ENCODE measurements around the gene GALNT15. TPM values are rescaled to one million over a fixed set of nuclear protein-coding genes. Genes with fewer than 3 reads are reported as not detected.

GALNT15 gene
- total and polyA plus RNA-seq, 2 donors (not counting 1 experiment from before 2014, with no cell fraction given) = not detected

- Histone ChIP-seq H2AFZ (ENCODE audit: insufficient read depth, low read depth, low read length, poor library complexity, severe bottlenecking) (no peak overlapping the region), H3K27me3 (replicated peaks in 1 of 4; ENCODE audit: control extremely low read depth in 1 of 4, control insufficient read depth in 3 of 4, insufficient read depth in 4 of 4, low read length in 3 of 4) (no peaks in the 10 kb centered on the region), H3K4me1 (ENCODE audit: control insufficient read depth in 2 of 2, insufficient read depth in 2 of 2, low read length in 2 of 2) (no peaks in the 10 kb centered on the region), H3K4me2 (replicated peaks; ENCODE audit: low read depth, low read length, poor library complexity, severe bottlenecking) (no peak overlapping the region), H3K9ac (ENCODE audit: low read length) (no peak overlapping the region), H3K9me3 (ENCODE audit: control extremely low read depth in 1 of 3, control insufficient read depth in 2 of 3, insufficient read depth in 1 of 3, low read length in 2 of 3) (no peaks in the 10 kb centered on the region), H3K27ac (ENCODE audit: low read length in 2 of 2) (no peak overlapping the region), H3K4me3 (ENCODE audit: control extremely low read depth in 1 of 5, extremely low read depth in 1 of 5, insufficient read depth in 1 of 5, low read depth in 2 of 5, low read length in 4 of 5) (no peak overlapping the region), H4K20me1 (ENCODE audit: control insufficient read depth, insufficient read depth, low read length, poor library complexity, severe bottlenecking) (no peaks in the 10 kb centered on the region), H3K79me2 (ENCODE audit: control insufficient read depth, insufficient read depth, low read length) (no peaks in the 10 kb centered on the region), H3K36me3 (replicated peaks in 1 of 2; ENCODE audit: control extremely low read depth in 1 of 2, control insufficient read depth in 1 of 2, extremely low read depth in 1 of 2, insufficient read depth in 2 of 2, low read length in 1 of 2) (no peaks in the 10 kb centered on the region)
- 74% methylated on average over 3 of the region's 4 CpGs for WGBS (ENCODE audit: insufficient coverage)
- no peaks in the 10 kb centered on the region for H3K4me1 Mint-ChIP-seq
- ChIA-PET CTCF (no interaction called here), POLR2A (no interaction called here)
- H3K4me3 Mint-ChIP-seq = no peak overlapping the region
- intact Hi-C loops (cut with micrococcal nuclease) = no loop called here
- TF ChIP-seq, protein P1, sequence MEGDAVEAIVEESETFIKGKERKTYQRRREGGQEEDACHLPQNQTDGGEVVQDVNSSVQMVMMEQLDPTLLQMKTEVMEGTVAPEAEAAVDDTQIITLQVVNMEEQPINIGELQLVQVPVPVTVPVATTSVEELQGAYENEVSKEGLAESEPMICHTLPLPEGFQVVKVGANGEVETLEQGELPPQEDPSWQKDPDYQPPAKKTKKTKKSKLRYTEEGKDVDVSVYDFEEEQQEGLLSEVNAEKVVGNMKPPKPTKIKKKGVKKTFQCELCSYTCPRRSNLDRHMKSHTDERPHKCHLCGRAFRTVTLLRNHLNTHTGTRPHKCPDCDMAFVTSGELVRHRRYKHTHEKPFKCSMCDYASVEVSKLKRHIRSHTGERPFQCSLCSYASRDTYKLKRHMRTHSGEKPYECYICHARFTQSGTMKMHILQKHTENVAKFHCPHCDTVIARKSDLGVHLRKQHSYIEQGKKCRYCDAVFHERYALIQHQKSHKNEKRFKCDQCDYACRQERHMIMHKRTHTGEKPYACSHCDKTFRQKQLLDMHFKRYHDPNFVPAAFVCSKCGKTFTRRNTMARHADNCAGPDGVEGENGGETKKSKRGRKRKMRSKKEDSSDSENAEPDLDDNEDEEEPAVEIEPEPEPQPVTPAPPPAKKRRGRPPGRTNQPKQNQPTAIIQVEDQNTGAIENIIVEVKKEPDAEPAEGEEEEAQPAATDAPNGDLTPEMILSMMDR (IDR thresholded peaks at IDR 0.05) = no peak
- no peak for TF ChIP-seq EZH2 (IDR thresholded peaks at IDR 0.05; ENCODE audit: borderline replicate concordance, insufficient read depth, low read depth, low read length, poor library complexity, severe bottlenecking)
- H3K27ac Mint-ChIP-seq = no peak overlapping the region
- H3K27me3 Mint-ChIP-seq = peaks cover 14% of the 10 kb centered on the region
- no peak for DNase-seq
- ATAC-seq (ENCODE audit: low read depth) = no peak
- no peaks in the 10 kb centered on the region for H3K9me3 Mint-ChIP-seq (ENCODE audit: insufficient read depth)
These were observed 44.4 kb upstream of the GALNT15 start for GRCh38 chr3:16130066-16130465.

DNA sequence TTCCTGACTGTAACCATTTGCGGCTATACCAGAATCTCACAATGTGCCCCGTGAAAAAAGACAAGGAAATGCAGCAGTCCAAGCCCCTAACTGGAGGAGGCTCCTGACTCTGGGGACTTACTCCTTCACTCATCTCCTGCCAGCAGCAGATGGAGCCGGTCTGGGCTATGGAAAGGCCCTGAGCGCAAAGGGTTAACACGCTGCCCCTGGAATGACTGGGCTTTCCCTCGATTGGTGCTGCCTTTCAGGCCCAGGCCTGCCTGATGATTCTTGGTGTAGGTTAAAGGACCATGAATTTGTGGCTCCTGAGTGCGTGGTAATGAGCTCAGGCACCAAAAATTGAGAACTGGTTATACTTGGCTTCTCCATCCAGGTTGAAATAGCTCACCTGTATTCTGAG is 42.3 kb upstream of the GALNT15 start:
- Mint-ChIP-seq H3K4me3 (no peak overlapping the region), H3K9me3 (ENCODE audit: insufficient read depth) (no peaks in the 10 kb centered on the region), H3K27me3 (peaks cover 14% of the 10 kb centered on the region), H3K27ac (no peak overlapping the region), H3K4me1 (no peaks in the 10 kb centered on the region)
- CTCF ChIA-PET = no interaction called here
- no peaks in the 10 kb centered on the region for H3K4me1 ChIP-seq (ENCODE audit: control insufficient read depth in 2 of 2, insufficient read depth in 2 of 2, low read length in 2 of 2)
- ATAC-seq (ENCODE audit: low read depth) (no peak), DNase-seq (no peak)
- WGBS (ENCODE audit: insufficient coverage) = 96% methylated on average over 7 of the region's 7 CpGs
- H3K4me3 ChIP-seq (ENCODE audit: control extremely low read depth in 1 of 5, extremely low read depth in 1 of 5, insufficient read depth in 1 of 5, low read depth in 2 of 5, low read length in 4 of 5) = no peak overlapping the region
- H3K4me2 ChIP-seq (replicated peaks; ENCODE audit: low read depth, low read length, poor library complexity, severe bottlenecking) = no peak overlapping the region
- TF ChIP-seq, protein P1 (IDR thresholded peaks at IDR 0.05) = no peak
- H4K20me1 ChIP-seq (ENCODE audit: control insufficient read depth, insufficient read depth, low read length, poor library complexity, severe bottlenecking) = no peaks in the 10 kb centered on the region
- no peaks in the 10 kb centered on the region for H3K27me3 ChIP-seq (replicated peaks in 1 of 4; ENCODE audit: control extremely low read depth in 1 of 4, control insufficient read depth in 3 of 4, insufficient read depth in 4 of 4, low read length in 3 of 4)
- H3K9me3 ChIP-seq (ENCODE audit: control extremely low read depth in 1 of 3, control insufficient read depth in 2 of 3, insufficient read depth in 1 of 3, low read length in 2 of 3) = no peaks in the 10 kb centered on the region
- no peak overlapping the region for H3K9ac ChIP-seq (ENCODE audit: low read length)
- no peak overlapping the region for H3K27ac ChIP-seq (ENCODE audit: low read length in 2 of 2)
- intact Hi-C loops (cut with micrococcal nuclease) = no loop called here
- H3K36me3 ChIP-seq (replicated peaks in 1 of 2; ENCODE audit: control extremely low read depth in 1 of 2, control insufficient read depth in 1 of 2, extremely low read depth in 1 of 2, insufficient read depth in 2 of 2, low read length in 1 of 2) = no peaks in the 10 kb centered on the region
- POLR2A ChIA-PET = no interaction called here
- H3K79me2 ChIP-seq (ENCODE audit: control insufficient read depth, insufficient read depth, low read length) = no peaks in the 10 kb centered on the region
- H2AFZ ChIP-seq (ENCODE audit: insufficient read depth, low read depth, low read length, poor library complexity, severe bottlenecking) = no peak overlapping the region

Data from B cell (primary cell).